AG09319 (cell line): ENCODE results near the gene HERPUD2.

ENCODE experiments used
- DNase-seq: peaks from one replicate; pipeline ENCODE4 v3.0.0-alpha.2; 2010; ENCODE audit warnings: low read depth; ENCODE audit errors: extremely low read depth
- CTCF ChIP-seq: IDR thresholded peaks from 2 replicates; pipeline ENCODE4 v1.5.1; 2011; ENCODE audit warnings: low read depth, mild to moderate bottlenecking, inconsistent platforms, low read length, moderate library complexity

The HERPUD2 gene

GRCh38 chr7:35650751-35651150, 44.2 kb downstream of the HERPUD2 start:
- no peak for TF ChIP-seq CTCF

GRCh38 chr7:35649711-35650110, 45.2 kb downstream of the HERPUD2 start:
- DNase-seq = no peak
- TF ChIP-seq CTCF = no peak

More at GRCh38 chr7:35650751-35651150, 44.2 kb downstream of the HERPUD2 start:
- no peak for DNase-seq

GRCh38 chr7:35648367-35648766, 46.6 kb downstream of the HERPUD2 start:
- DNase-seq = no peak

GRCh38 chr7:35647171-35647574, 47.8 kb downstream of the HERPUD2 start:
- no peak for TF ChIP-seq CTCF
- DNase-seq = no peak

More at GRCh38 chr7:35648367-35648766, 46.6 kb downstream of the HERPUD2 start:
- no peak for TF ChIP-seq CTCF

GRCh38 chr7:35646289-35647023, 48.5 kb downstream of the HERPUD2 start:
- no peak for DNase-seq
- no peak for TF ChIP-seq CTCF

- DNase-seq = no peak
- no peak for TF ChIP-seq CTCF
Measured at GRCh38 chr7:35645691-35646090, 49.2 kb downstream of the HERPUD2 start.

- no peak for DNase-seq
- TF ChIP-seq CTCF = no peak
Measured at GRCh38 chr7:35630024-35630972, 64.6 kb downstream of the HERPUD2 start.
